NCI-H460 (cell line): ENCODE measurements around the gene MAPK1IP1L. TPM values are rescaled to one million over a fixed set of nuclear protein-coding genes. Genes with fewer than 3 reads are reported as not detected.

Experiments used
- DNase-seq: peaks from one replicate; pipeline ENCODE4 v3.0.0-alpha.2; 2016; ENCODE audit warnings: low read depth; ENCODE audit errors: extremely low read depth
- total RNA-seq: library from RNA; depleted of rRNA; stranded (reverse); fragments of >200 nt; shearing (Covaris generic); gene quantifications from 2 replicates; pipeline ENCODE4 v1.2.3, GENCODE V29; 2014; rRNA removed

Gene MAPK1IP1L
- total RNA-seq, 1 experiment from 2014 or later: 129 TPM

DNA sequence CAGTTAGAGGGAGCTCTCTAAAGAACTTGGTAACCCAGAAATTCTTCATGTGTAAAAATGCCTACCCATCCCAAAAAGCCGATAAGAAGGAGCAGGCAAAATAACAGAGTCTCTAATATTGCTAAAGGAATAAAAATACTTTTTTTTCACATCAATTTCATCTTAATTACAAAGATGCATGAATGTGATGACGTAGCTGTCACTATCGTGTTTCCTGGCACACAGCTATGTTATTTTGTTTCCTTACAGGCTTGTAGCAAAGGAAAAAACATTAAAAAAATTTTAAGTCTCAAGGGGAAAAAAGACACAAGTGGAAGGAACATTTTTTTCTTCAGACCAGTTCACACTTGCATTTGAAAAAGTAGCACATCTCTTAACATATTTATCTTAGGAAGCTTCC lies 67.3 kb downstream of the MAPK1IP1L start:
- peak; percentile 83 for DNase-seq

Other genes with a start within 250 kb of the MAPK1IP1L start
- gene GCH1, start 148.8 kb upstream of the MAPK1IP1L start, total RNA-seq: 11.5 and 15.2 TPM in 2 replicates
- gene WDHD1, start 24.5 kb upstream of the MAPK1IP1L start, total RNA-seq: 13.6 and 14.3 TPM in 2 replicates
- gene SOCS4, start 24.4 kb upstream of the MAPK1IP1L start, total RNA-seq: 29.6 and 31.4 TPM in 2 replicates
- 1,075 and 1,155 TPM in 2 replicates for gene LGALS3, start 77.6 kb downstream of the MAPK1IP1L start, total RNA-seq
- 55.2 and 55.6 TPM in 2 replicates for gene DLGAP5, start 139.9 kb downstream of the MAPK1IP1L start, total RNA-seq
- 19.8 and 21.4 TPM in 2 replicates for gene FBXO34, start 219.8 kb downstream of the MAPK1IP1L start, total RNA-seq